ENCODE data around the gene RPP25L. TPM values are rescaled to one million over a fixed set of nuclear protein-coding genes. Genes with fewer than 3 reads are reported as not detected.

RPP25L gene
- total RNA-seq, 4 donors from 2014 or later, result 16.6 to 29.4 (median 21.2) TPM

DNA sequence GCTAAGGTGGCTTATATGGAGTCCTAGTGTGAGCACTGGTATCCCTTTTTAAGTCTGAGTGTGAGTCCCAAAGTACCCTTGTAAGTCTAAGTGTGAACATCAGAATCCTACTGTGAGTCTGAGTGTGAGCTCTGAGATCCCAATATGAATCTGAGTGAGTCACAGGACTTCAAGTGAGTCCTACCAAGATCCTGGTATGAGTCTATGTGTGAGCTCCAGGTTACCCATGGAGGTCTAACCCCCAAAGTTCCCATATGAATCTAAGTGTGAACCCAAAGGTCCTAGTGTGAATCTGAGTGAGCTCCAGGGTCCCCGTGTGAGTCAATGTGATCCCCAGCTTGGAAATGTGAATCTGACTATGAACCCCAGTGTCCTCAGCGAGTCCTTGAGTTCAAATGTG lies 24.6 kb downstream of the RPP25L start:
- WGBS, 2 donors (ENCODE audit: low coverage in 1 of 2), result 64% methylated on average over 2 of the region's 2 CpGs; no CpG with 5 or more reads in 1 of the 2 donors
- peaks cover 97% of the 10 kb centered on the region for H3K27me3 ChIP-seq
- no peak for ATAC-seq

DNA sequence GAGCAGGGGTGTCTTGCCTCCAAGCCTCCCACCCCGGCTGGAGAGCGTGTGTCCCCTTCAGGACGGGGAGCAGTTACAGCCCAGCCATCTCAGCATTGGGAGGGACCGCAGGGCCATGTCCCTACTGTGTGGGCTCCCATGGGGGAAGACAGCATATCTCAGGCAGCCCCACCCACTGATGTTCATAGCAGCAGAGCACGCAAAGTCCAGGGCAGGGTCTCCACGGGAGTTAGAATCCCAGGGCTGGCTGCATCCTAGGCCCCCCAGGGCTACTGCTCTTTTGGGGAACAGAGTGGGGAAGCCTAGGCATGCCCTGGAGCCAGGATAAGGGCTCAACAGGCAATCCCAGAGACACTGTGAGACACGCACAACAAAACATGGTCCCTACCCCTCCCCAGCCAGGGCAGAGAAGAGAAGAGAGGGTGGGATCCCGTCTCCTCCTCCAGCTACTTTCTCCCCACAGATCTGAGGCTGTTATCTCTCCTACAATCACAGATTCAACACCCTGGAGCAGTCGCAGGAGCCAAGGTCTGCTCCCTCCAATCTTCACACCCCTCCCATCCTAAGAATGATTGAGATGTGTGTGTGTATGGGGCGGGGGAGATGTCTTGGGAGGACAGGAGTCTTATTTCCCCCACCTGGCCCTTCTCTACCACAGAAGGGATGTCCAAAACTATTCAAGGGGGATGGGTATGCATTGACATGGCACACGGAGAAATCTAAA lies 25.8 kb downstream of the RPP25L start:
- Histone ChIP-seq H3K9me3 (no peaks in the 10 kb centered on the region), H3K36me3 (no peaks in the 10 kb centered on the region), H3K27ac (no peak overlapping the region), H3K4me1 (peaks cover 0 to 31% (median 15%) of the 10 kb centered on the region in 3 donors), H3K4me3 (no peak overlapping the region), H3K27me3 (peaks cover 87% of the 10 kb centered on the region)
- no peak for ATAC-seq
- TF ChIP-seq EP300 (IDR thresholded peaks at IDR 0.05) (no peak), POLR2A (IDR thresholded peaks at IDR 0.05) (no peak), POLR2AphosphoS5 (IDR thresholded peaks at IDR 0.05) (no peak), CTCF (IDR thresholded peaks at IDR 0.05) (no peak)
- 83% methylated on average over 1 of the region's 11 CpGs for WGBS, 2 donors (ENCODE audit: low coverage in 1 of 2)

More for the DNA sequence above, 24.6 kb downstream of the RPP25L start:
- peaks cover 0 to 43% (median 19%) of the 10 kb centered on the region in 3 donors for H3K4me1 ChIP-seq
- no peak overlapping the region for H3K27ac ChIP-seq
- no peak overlapping the region for H3K4me3 ChIP-seq
- no peaks in the 10 kb centered on the region for H3K36me3 ChIP-seq
- TF ChIP-seq POLR2A (IDR thresholded peaks at IDR 0.05), result no peak
- TF ChIP-seq POLR2AphosphoS5 (IDR thresholded peaks at IDR 0.05), result no peak
- TF ChIP-seq EP300 (IDR thresholded peaks at IDR 0.05), result no peak
- no peak for TF ChIP-seq CTCF (IDR thresholded peaks at IDR 0.05)
- no peaks in the 10 kb centered on the region for H3K9me3 ChIP-seq

GRCh38 chr9:34584970-34585369 lies 26.9 kb downstream of the RPP25L start:
- TF ChIP-seq POLR2A (IDR thresholded peaks at IDR 0.05) (no peak), EP300 (IDR thresholded peaks at IDR 0.05) (no peak), CTCF (IDR thresholded peaks at IDR 0.05) (no peak), POLR2AphosphoS5 (IDR thresholded peaks at IDR 0.05) (no peak)
- Histone ChIP-seq H3K9me3 (no peaks in the 10 kb centered on the region), H3K27me3 (peaks cover 83% of the 10 kb centered on the region), H3K4me1 (peaks cover 0 to 20% (median 6%) of the 10 kb centered on the region in 3 donors), H3K36me3 (no peaks in the 10 kb centered on the region), H3K27ac (no peak overlapping the region), H3K4me3 (no peak overlapping the region)
- no peak for ATAC-seq
- WGBS, 2 donors (ENCODE audit: low coverage in 1 of 2), result 83 to 100% methylated on average over 1 to 2 of the region's 5 CpGs

GRCh38 chr9:34582787-34583186 lies 29.1 kb downstream of the RPP25L start:
- Histone ChIP-seq H3K4me3 (no peak overlapping the region), H3K9me3 (no peaks in the 10 kb centered on the region), H3K27me3 (peaks cover 83% of the 10 kb centered on the region), H3K27ac (no peak overlapping the region), H3K36me3 (no peaks in the 10 kb centered on the region), H3K4me1 (peaks cover 0 to 20% (median 0%) of the 10 kb centered on the region in 3 donors)
- TF ChIP-seq CTCF (IDR thresholded peaks at IDR 0.05) (no peak), POLR2A (IDR thresholded peaks at IDR 0.05) (no peak), EP300 (IDR thresholded peaks at IDR 0.05) (no peak), POLR2AphosphoS5 (IDR thresholded peaks at IDR 0.05) (no peak)
- no peak for ATAC-seq
- 95% methylated on average over 5 of the region's 5 CpGs for WGBS, 2 donors (ENCODE audit: low coverage in 1 of 2)

DNA sequence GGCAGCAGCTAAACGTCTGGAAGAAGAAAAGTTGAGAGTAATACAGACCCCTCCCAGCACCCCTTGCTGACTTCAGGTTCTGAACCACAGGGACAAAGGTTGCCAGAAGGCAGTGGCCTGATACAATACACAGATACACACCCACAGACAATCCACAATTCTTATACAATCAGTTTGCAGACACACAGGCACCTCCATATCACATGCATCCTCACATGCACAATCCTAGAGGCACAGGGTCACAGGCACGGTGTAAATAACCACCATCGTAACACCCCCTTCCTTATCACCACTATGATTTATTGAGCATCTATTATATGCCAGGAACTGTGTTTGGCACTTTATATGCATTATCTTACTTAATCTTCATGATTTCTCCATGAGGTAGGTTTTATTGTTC lies 30.6 kb downstream of the RPP25L start:
- TF ChIP-seq CTCF (IDR thresholded peaks at IDR 0.05) (no peak), POLR2A (IDR thresholded peaks at IDR 0.05) (no peak), EP300 (IDR thresholded peaks at IDR 0.05) (no peak), POLR2AphosphoS5 (IDR thresholded peaks at IDR 0.05) (no peak)
- Histone ChIP-seq H3K4me3 (no peak overlapping the region), H3K4me1 (peaks cover 0 to 24% (median 0%) of the 10 kb centered on the region in 3 donors), H3K9me3 (no peaks in the 10 kb centered on the region), H3K27me3 (peaks cover 83% of the 10 kb centered on the region), H3K36me3 (no peaks in the 10 kb centered on the region), H3K27ac (no peak overlapping the region)
- WGBS, 2 donors (ENCODE audit: low coverage in 1 of 2), result 91% methylated on average over 2 of the region's 3 CpGs; no CpG with 5 or more reads in 1 of the 2 donors
- ATAC-seq, result no peak
